Cardiac fibroblast (primary cell): Measurements from ENCODE around the gene INSL3.

Source experiments
- DNase-seq, 2 donors: peaks; one replicate each; pipeline versions ENCODE4 v3.0.0 to v3.0.0-alpha.2; 2010; ENCODE audit warnings: low read depth in 2 of 2
- H3K4me3 ChIP-seq, 2 donors: replicated peaks in 1 of 2; 1 replicate in 1 of 2; 2 replicates in 1 of 2; pipeline ENCODE4 v1.5.1; 2011; ENCODE audit warnings: low read depth in 2 of 2, low read length in 2 of 2, mild to moderate bottlenecking in 2 of 2, moderate library complexity in 1 of 2
- TF ChIP-seq, protein P1 (sequence below): IDR thresholded peaks from one replicate; pipeline ENCODE4 v1.5.1; 2011; ENCODE audit warnings: low read depth, mild to moderate bottlenecking, low read length, inconsistent platforms

Gene INSL3

DNA sequence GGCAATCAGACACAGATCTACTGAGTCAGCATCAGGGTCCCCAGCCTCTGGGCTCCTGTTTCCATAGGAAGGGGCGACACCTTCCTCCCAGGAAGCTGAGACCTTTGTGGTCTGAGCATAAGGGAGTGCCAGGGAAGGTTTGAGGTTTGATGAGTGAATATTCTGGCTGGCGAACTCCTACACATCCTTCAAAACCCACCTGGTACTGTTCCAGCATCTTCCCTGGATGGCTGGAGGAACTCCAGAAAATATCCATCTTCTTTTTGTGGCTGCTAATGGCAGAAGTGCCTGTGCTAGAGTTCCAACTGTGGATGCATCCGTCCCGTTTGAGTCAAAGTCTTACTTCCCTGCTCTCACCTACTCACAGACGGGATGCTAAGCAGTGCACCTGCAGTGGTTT, 9.2 kb downstream of the INSL3 start:
- DNase-seq: no peak
- TF ChIP-seq, protein P1, sequence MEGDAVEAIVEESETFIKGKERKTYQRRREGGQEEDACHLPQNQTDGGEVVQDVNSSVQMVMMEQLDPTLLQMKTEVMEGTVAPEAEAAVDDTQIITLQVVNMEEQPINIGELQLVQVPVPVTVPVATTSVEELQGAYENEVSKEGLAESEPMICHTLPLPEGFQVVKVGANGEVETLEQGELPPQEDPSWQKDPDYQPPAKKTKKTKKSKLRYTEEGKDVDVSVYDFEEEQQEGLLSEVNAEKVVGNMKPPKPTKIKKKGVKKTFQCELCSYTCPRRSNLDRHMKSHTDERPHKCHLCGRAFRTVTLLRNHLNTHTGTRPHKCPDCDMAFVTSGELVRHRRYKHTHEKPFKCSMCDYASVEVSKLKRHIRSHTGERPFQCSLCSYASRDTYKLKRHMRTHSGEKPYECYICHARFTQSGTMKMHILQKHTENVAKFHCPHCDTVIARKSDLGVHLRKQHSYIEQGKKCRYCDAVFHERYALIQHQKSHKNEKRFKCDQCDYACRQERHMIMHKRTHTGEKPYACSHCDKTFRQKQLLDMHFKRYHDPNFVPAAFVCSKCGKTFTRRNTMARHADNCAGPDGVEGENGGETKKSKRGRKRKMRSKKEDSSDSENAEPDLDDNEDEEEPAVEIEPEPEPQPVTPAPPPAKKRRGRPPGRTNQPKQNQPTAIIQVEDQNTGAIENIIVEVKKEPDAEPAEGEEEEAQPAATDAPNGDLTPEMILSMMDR: no peak

GRCh38 chr19:17811681-17812080, 9.6 kb downstream of the INSL3 start:
- TF ChIP-seq, protein P1: no peak
- DNase-seq: no peak

More for the DNA sequence above, 9.2 kb downstream of the INSL3 start:
- H3K4me3 ChIP-seq: no peak overlapping the region

GRCh38 chr19:17811103-17811502, 10.2 kb downstream of the INSL3 start:
- TF ChIP-seq, protein P1: no peak
- DNase-seq: no peak
- H3K4me3 ChIP-seq: no peak overlapping the region

More at GRCh38 chr19:17811681-17812080, 9.6 kb downstream of the INSL3 start:
- no peak overlapping the region for H3K4me3 ChIP-seq

GRCh38 chr19:17807731-17808316, 13.5 kb downstream of the INSL3 start:
- TF ChIP-seq, protein P1: no peak
- no peak overlapping the region for H3K4me3 ChIP-seq
- DNase-seq: no peak

DNA sequence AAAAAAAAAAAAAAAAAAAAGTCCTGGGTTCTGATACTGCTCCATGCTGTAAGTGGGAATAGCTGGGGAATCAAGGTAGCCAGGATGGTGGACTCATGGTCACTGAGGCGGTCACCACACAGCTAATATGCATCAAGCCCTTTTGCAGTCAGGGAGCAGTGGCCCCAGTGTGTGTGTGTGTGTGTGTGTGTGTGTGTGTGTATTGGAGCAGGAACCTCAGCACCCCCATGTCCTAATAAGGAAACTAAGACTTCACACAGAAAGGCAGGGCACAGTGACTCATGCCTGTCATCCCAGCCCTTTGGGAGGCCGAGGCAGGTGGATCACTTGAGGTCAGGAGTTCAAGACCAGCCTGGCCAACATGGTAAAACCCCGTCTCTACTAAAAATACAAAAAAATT, 14.4 kb downstream of the INSL3 start:
- H3K4me3 ChIP-seq: no peak overlapping the region
- TF ChIP-seq, protein P1: no peak
- no peak for DNase-seq

GRCh38 chr19:17805427-17805826, 15.9 kb downstream of the INSL3 start:
- TF ChIP-seq, protein P1: no peak
- no peak for DNase-seq
- H3K4me3 ChIP-seq: no peak overlapping the region
